OCI-LY7 (cell line): ENCODE measurements around the gene COL4A1.

Source experiments
- CTCF ChIP-seq: fragments of 200-600 bp; sonication (generic); conservative IDR thresholded peaks from 2 replicates; pipeline ENCODE4 v1.5.1; 2014; ENCODE audit warnings: mild to moderate bottlenecking, antibody characterized with exemption, low read length, moderate library complexity, mixed read lengths
- EZH2phosphoT487 ChIP-seq: fragments of 200-600 bp; sonication (generic); IDR thresholded peaks from 2 replicates; pipeline ENCODE4 v1.6.1; 2018; ENCODE audit warnings: low read depth, borderline replicate concordance, mild to moderate bottlenecking, mixed run types, antibody characterized with exemption, low read length, moderate library complexity, mixed read lengths

GRCh38 chr13:110135977-110136597 lies 170.9 kb downstream of the COL4A1 start:
- TF ChIP-seq CTCF (no peak), EZH2phosphoT487 (no peak)
